ENCODE measurements around the gene CDC73. TPM values are rescaled to one million over a fixed set of nuclear protein-coding genes. Genes with fewer than 3 reads are reported as not detected.

Gene CDC73
- total and polyA plus RNA-seq, 11 donors, result 8.3 to 57.3 (median 50.6) TPM

DNA sequence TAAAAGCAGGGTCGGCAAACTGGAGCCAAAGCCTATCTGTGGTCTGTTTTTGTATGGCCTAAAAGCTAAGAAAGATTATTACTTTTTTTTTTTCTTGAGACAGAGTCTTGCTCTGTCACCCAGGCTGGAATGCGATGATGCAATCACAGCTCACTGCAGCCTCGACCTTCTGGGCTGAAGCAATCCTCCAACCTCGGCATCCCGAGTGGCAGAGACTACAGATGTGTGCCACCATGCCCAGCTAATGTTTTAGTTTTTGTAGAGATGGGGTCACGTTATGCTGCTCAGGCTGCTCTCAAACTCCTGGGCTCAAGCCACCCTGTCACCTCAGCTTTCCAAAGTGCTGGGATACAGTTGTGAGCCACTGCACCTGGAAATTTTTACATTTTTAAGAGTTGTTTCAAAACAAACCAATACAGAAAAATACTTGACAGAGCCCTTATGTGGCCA, 10.2 kb upstream of the CDC73 start:
- peak; percentile 6 to 80 (median 56) for ATAC-seq
- Histone ChIP-seq H3K4me3 (no peak overlapping the region), H3K4me1 (peaks cover 0 to 19% (median 4%) of the 10 kb centered on the region in 12 donors), H3K9me3 (no peaks in the 10 kb centered on the region), H3K27me3 (no peaks in the 10 kb centered on the region), H3K27ac (peak overlapping the region in 3 of 12 donors; percentile 38 to 49 (median 43)), H3K36me3 (no peaks in the 10 kb centered on the region)
- 38 to 50% (median 43%) methylated on average over 6 of the region's 6 CpGs for WGBS, 4 donors
- peak in 2 of 5 donors; percentile 70 to 75 for DNase-seq
- intact Hi-C loops (cut with DNase I), result loop anchor here in 1 of 10 donors (10.0 kb wide), 1 partner anchor 637 kb away; no protein-coding TSS in a partner anchor
- TF ChIP-seq, protein P1, sequence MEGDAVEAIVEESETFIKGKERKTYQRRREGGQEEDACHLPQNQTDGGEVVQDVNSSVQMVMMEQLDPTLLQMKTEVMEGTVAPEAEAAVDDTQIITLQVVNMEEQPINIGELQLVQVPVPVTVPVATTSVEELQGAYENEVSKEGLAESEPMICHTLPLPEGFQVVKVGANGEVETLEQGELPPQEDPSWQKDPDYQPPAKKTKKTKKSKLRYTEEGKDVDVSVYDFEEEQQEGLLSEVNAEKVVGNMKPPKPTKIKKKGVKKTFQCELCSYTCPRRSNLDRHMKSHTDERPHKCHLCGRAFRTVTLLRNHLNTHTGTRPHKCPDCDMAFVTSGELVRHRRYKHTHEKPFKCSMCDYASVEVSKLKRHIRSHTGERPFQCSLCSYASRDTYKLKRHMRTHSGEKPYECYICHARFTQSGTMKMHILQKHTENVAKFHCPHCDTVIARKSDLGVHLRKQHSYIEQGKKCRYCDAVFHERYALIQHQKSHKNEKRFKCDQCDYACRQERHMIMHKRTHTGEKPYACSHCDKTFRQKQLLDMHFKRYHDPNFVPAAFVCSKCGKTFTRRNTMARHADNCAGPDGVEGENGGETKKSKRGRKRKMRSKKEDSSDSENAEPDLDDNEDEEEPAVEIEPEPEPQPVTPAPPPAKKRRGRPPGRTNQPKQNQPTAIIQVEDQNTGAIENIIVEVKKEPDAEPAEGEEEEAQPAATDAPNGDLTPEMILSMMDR (IDR thresholded peaks at IDR 0.05), result no peak
- TF ChIP-seq POLR2A (IDR thresholded peaks at IDR 0.05), result no peak

DNA sequence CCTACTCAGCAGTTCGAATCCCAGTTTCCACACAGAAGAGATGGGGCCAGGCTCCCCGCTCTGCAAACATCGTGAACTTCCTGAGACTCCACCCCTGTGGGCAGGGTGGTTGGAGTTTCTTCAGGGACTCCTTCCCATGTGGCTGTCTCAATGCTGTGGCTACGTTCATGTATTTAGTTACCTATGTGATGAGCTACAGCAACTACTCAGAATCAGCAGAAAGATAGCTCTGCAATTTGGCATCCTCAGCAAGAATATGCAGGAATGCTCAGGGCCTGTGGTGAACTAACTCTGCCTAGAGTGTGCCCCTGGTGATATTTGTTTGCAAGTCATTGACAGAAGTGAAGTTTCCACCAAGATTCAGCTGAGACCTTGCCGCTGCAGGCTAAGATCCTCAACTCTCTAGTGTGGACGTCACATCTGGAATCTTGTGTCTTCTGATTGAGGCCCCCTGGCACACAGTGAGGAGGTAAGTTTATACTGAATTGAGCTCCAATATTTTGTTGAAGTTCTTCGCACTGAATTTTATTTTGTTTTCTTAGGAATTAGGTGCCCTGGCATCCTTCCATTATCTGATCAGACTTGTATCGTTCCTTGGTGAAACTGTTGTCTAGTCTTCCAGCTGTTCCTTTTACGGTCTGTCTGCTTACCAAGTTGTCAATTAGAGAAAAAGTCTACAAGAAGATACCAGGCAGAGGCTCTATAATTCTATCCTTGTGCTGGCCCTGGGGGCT, 8.4 kb upstream of the CDC73 start:
- no peaks in the 10 kb centered on the region for H3K36me3 ChIP-seq
- intact Hi-C loops (cut with DNase I), result loop anchor here in 1 of 10 donors (10.0 kb wide), 1 partner anchor 639 kb away; no protein-coding TSS in a partner anchor
- DNase-seq (no peak), ATAC-seq (no peak)
- H3K9me3 ChIP-seq, result no peaks in the 10 kb centered on the region
- no peak for TF ChIP-seq POLR2A (IDR thresholded peaks at IDR 0.05)
- TF ChIP-seq, protein P1 (IDR thresholded peaks at IDR 0.05), result no peak
- H3K4me1 ChIP-seq, result peaks cover 0 to 19% (median 4%) of the 10 kb centered on the region in 12 donors
- 79 to 89% (median 81%) methylated on average over 9 of the region's 9 CpGs for WGBS, 4 donors
- no peak overlapping the region for H3K27ac ChIP-seq
- no peak overlapping the region for H3K4me3 ChIP-seq
- no peaks in the 10 kb centered on the region for H3K27me3 ChIP-seq

DNA sequence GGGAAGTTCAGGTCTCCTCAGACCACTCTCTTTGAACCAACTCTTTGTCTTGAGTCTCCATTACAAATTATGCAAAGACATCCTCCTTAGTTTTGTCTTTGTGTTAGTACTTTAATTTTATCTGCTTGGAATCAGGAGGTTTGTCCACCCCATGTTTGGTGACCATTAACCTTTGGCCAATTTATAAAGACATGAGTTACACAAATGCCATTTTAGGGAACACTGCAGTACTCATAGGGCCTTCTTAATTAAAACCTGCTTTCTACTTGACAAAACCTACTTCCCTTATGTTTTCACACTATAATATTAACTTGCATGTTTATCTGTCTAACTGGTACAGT, 7.9 kb upstream of the CDC73 start:
- DNase-seq, result no peak
- Histone ChIP-seq H3K4me1 (peaks cover 0 to 19% (median 4%) of the 10 kb centered on the region in 12 donors), H3K36me3 (no peaks in the 10 kb centered on the region), H3K4me3 (no peak overlapping the region), H3K27ac (no peak overlapping the region), H3K27me3 (no peaks in the 10 kb centered on the region), H3K9me3 (no peaks in the 10 kb centered on the region)
- intact Hi-C loops (cut with DNase I), result loop anchor here in 1 of 10 donors (10.0 kb wide), 1 partner anchor 639 kb away; no protein-coding TSS in a partner anchor
- ATAC-seq, result no peak
- TF ChIP-seq, protein P1 (IDR thresholded peaks at IDR 0.05), result no peak
- no peak for TF ChIP-seq POLR2A (IDR thresholded peaks at IDR 0.05)

DNA sequence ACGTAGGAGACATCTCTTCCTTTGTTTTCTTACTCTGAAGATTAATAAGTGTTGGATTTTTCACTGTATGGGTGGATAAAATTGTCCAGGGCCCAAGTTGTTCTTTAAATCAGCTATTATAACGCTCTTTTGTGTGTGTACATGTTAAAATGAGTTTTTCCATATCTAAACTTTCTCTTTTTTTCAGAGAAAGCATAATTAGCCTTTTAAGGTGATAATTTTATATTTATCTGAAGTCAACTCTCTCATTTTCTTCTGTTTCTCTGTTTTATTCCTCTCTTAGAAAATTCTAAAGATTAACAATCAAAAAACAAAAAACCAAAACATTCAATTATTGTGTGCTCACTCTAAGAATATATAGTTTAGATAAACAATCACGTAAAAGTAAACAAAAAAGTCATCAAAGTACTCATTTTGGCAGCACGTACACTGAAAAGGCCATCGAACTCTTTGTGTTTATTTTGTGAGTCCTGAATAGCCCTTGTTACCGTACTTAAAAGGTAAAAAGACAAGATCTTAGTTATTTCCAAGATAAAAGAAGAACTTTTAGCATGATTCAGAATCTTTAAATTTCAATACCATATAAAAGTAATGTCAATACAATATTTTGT, 7.2 kb upstream of the CDC73 start:
- TF ChIP-seq, protein P1 (IDR thresholded peaks at IDR 0.05), result no peak
- no peak for TF ChIP-seq POLR2A (IDR thresholded peaks at IDR 0.05)
- Histone ChIP-seq H3K9me3 (no peaks in the 10 kb centered on the region), H3K4me1 (peaks cover 0 to 19% (median 4%) of the 10 kb centered on the region in 12 donors)

More for the DNA sequence above, 7.2 kb upstream of the CDC73 start:
- Histone ChIP-seq H3K36me3 (no peaks in the 10 kb centered on the region), H3K4me3 (no peak overlapping the region), H3K27ac (no peak overlapping the region), H3K27me3 (no peaks in the 10 kb centered on the region)
- DNase-seq (no peak), ATAC-seq (no peak)
- WGBS, 4 donors, result 86 to 90% (median 89%) methylated on average over 6 of the region's 6 CpGs
- intact Hi-C loops (cut with DNase I), result loop anchor here in 2 of 10 donors (5.0 to 10.0 kb wide), 2 partner anchors 52 to 640 kb away; no protein-coding TSS in a partner anchor

All from heart left ventricle (tissue), 16 donors.